ENCODE measurements around the gene KBTBD2. TPM values are rescaled to one million over a fixed set of nuclear protein-coding genes. Genes with fewer than 3 reads are reported as not detected.
"Not testable (repeated sequence)": the region's sequence is repeated elsewhere in the genome, so short reads cannot be mapped to it uniquely, and the experiment has no call there.

The KBTBD2 gene
- polyA plus RNA-seq, 2 of the 4 experiments (the other 2 are of a cell fraction), result 24.2 to 43.0 TPM

DNA sequence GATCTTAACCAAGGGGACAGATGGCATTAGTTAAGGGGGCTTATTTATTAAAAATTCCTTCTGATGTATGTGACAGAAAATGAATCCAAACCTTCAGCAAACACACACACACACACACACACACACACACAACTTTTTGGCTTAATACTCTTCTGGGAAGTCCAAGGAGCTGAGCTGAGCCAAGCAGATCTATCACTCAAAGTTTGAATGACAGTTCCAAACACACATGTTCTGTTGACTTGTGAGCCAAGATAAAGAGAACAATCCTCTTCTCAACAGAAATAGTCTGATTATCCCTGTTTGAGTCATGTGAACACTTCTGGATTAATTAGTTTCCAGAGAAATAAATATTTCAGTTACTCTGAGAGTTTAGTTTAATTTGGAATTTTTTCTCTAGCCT, 31.5 kb downstream of the KBTBD2 start:
- no peak overlapping the region for H3K4me2 ChIP-seq
- no peaks in the 10 kb centered on the region for H3K9me3 ChIP-seq
- DNase-seq (ENCODE audit: low read depth in 1 of 2, low spot score in 1 of 2) (no peak), FAIRE-seq (no peak), ATAC-seq (no peak)
- TF ChIP-seq POLR2AphosphoS2 (conservative IDR thresholded peaks at IDR 0.05; ENCODE audit: low read length), result no peak
- no peak for TF ChIP-seq BHLHE40 (IDR thresholded peaks at IDR 0.05; ENCODE audit: low read depth, low read length)
- no peak for TF ChIP-seq POLR2A (IDR thresholded peaks at IDR 0.05; ENCODE audit: low read length)
- no peak for TF ChIP-seq SMC3 (IDR thresholded peaks at IDR 0.05)
- no peak for TF ChIP-seq FOXS1 (CRISPR knock-in tag; IDR thresholded peaks at IDR 0.05)
- TF ChIP-seq, protein P1, sequence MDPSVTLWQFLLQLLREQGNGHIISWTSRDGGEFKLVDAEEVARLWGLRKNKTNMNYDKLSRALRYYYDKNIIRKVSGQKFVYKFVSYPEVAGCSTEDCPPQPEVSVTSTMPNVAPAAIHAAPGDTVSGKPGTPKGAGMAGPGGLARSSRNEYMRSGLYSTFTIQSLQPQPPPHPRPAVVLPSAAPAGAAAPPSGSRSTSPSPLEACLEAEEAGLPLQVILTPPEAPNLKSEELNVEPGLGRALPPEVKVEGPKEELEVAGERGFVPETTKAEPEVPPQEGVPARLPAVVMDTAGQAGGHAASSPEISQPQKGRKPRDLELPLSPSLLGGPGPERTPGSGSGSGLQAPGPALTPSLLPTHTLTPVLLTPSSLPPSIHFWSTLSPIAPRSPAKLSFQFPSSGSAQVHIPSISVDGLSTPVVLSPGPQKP (IDR thresholded peaks at IDR 0.05; ENCODE audit: low read depth, low read length), result no peak
- TF ChIP-seq HOXB5 (CRISPR knock-in tag; IDR thresholded peaks at IDR 0.05), result no peak
- TF ChIP-seq, protein P2, sequence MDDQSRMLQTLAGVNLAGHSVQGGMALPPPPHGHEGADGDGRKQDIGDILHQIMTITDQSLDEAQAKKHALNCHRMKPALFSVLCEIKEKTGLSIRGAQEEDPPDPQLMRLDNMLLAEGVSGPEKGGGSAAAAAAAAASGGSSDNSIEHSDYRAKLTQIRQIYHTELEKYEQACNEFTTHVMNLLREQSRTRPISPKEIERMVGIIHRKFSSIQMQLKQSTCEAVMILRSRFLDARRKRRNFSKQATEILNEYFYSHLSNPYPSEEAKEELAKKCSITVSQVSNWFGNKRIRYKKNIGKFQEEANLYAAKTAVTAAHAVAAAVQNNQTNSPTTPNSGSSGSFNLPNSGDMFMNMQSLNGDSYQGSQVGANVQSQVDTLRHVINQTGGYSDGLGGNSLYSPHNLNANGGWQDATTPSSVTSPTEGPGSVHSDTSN (IDR thresholded peaks at IDR 0.05), result no peak
- ChIA-PET POLR2A (no interaction called here), CTCF (no interaction called here)
- H3K4me3 ChIP-seq, result no peak overlapping the region
- no peaks in the 10 kb centered on the region for H3K4me1 ChIP-seq
- no peak overlapping the region for H3K27ac ChIP-seq

DNA sequence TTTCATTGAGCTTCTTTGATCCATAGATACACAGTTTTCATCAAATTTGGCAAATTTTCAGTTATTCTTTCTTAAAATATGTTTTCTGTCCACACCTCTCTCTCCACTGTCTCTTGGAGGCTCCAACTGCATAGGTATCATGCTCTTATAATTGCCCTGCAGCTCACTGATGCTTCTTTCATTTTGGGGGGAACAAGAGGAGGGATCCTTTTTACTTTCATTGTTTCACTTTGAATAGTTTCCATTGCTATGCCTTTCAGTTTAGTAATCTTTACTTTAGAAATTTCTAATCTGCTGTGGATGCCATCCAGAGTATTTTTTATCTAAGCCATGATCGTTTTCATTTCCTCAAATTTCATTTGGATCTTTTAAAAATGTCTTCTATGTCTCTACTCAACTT, 32.9 kb downstream of the KBTBD2 start:
- FAIRE-seq, result no peak
- TF ChIP-seq BHLHE40 (IDR thresholded peaks at IDR 0.05; ENCODE audit: low read depth, low read length), result no peak
- no peak for ATAC-seq
- Histone ChIP-seq H3K4me2 (no peak overlapping the region), H3K9me3 (no peaks in the 10 kb centered on the region), H3K4me1 (no peaks in the 10 kb centered on the region), H3K27ac (no peak overlapping the region), H3K4me3 (no peak overlapping the region)
- WGBS (ENCODE audit: missing lambda C conversion rate), result 12% methylated on average over 1 of the region's 1 CpG
- DNase-seq (ENCODE audit: low read depth in 1 of 2, low spot score in 1 of 2), result no peak
- CTCF ChIA-PET, result interaction anchor here (1.2 to 1.8 kb wide), 2 partner anchors 9 to 12 kb away, joined by 3 to 8 read pairs; no protein-coding TSS in a partner anchor
- POLR2A ChIA-PET, result no interaction called here

DNA sequence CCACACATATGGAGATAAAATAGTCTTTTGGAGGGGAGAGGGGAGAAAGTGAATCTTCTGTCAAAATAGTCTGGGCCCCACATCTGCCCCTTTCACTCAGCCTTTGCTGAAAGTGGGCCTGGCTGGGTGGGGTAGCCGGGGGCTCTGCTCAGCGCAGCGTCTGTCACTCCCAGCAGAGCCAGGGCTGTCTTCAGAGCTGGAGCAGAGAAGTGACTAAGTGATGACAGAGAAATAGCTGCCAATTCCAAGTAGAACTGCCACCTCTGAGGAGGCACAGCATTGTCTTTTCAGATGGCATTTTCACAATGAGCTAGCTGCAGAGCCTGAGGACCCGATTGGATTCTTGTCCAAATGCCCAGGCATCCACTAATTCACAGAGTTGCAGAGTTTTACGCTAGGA, 34.5 kb downstream of the KBTBD2 start:
- DNase-seq (ENCODE audit: low read depth in 1 of 2, low spot score in 1 of 2); H3K4me2 ChIP-seq; POLR2A ChIA-PET; FAIRE-seq; CTCF ChIA-PET; ATAC-seq; H3K4me1 ChIP-seq; H3K4me3 ChIP-seq; H3K27ac ChIP-seq; H3K9me3 ChIP-seq: not testable (repeated sequence)
- WGBS (ENCODE audit: missing lambda C conversion rate), result 90% methylated on average over 5 of the region's 5 CpGs

DNA sequence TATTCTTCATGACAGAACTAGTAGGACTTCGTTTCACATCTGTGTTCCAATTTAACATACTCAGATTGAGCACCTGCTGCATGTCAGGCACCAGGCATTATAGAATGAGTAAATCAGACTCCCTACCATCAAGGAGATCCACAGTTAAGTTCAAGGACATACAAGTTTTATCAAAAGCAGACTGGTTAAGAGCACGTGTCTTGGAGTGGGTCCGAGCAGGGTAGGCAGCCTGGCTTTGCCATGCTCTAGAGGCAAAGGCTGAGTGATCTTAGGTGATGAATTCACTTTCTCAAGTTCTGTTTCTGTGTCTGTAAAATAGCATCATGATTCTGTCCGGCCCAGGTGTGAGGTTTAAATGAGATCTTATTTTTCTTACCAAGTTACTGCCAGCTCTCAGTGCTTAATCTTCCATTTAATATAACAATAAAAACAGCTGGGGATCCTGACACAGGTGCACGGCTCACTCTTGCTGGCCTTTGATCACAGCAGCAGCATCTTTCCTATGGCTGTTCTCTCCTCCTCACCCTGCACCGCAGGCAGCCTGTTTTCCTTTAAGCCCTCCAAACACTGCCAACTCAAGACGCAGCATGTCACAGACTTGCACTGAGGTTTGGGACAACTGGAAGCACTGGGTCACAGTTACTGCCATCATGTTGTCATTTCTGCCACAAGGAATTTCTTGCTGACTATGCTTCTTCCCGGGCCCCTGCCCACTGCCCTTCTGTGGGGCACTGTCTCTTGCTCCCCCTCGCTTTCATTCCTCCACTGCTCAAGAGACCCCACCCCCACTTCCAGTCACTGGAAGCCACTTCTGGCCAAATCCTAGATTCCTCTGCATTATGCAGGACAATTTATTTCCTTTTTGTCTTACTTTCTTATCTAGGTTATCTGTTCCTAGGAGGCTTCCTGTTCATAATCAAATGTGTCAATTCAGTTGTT, 35.5 kb downstream of the KBTBD2 start:
- POLR2A ChIA-PET, FAIRE-seq: not testable (repeated sequence)
- CTCF ChIA-PET, result interaction anchor here (0.9 to 2.1 kb wide), 2 partner anchors 9 to 87 kb away, joined by 3 to 6 read pairs; no protein-coding TSS in a partner anchor

DNA sequence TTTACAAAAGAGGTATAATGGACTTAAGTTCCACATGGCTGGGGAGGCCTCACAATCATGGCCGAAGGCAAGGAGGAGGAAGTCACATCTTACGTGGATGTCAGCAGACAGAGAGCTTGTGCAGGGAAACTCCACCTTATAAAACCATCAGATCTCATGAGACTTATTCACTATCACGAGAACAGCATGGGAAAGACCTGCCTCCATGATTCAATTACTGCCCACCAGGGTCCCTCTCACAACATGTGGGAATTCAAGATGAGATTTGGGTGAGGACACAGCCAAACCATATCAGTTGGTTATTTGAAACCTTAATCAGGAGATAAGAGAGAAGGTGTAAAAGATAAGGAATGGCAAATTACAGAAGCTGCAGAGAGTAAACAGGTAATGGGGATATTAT, 40.9 kb downstream of the KBTBD2 start:
- H3K27ac ChIP-seq; DNase-seq (ENCODE audit: low read depth in 1 of 2, low spot score in 1 of 2); FAIRE-seq; H3K4me1 ChIP-seq; H3K4me2 ChIP-seq; POLR2A ChIA-PET; H3K9me3 ChIP-seq; ATAC-seq; CTCF ChIA-PET; H3K4me3 ChIP-seq: not testable (repeated sequence)
- 83% methylated on average over 3 of the region's 3 CpGs for WGBS (ENCODE audit: missing lambda C conversion rate)

More for the DNA sequence above, 35.5 kb downstream of the KBTBD2 start:
- H3K4me2 ChIP-seq; H3K4me3 ChIP-seq; H3K27ac ChIP-seq; H3K9me3 ChIP-seq; DNase-seq (ENCODE audit: low read depth in 1 of 2, low spot score in 1 of 2); ATAC-seq; H3K4me1 ChIP-seq: not testable (repeated sequence)
- WGBS (ENCODE audit: missing lambda C conversion rate), result 65% methylated on average over 9 of the region's 9 CpGs

DNA sequence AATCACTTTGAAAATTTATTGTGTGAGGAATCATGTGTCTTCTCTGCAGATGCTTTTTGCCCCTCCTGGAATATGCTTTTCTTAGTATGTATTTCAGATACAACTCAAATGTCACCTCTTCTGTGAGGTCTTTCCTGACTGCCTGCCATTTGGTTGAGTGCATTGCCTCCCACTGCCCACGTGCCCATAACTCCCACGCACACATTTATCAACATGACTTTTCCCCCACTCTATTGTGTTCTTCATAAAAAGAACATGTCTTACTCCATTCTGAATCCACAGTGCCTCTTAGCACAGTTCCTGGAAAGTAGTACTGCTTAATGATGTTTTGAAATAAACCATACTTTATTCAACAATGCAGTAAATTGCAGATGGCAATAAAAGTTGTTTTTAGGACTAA, 42.9 kb downstream of the KBTBD2 start:
- H3K4me2 ChIP-seq; ATAC-seq; H3K9me3 ChIP-seq; H3K4me3 ChIP-seq; CTCF ChIA-PET; H3K4me1 ChIP-seq; POLR2A ChIA-PET; H3K27ac ChIP-seq; FAIRE-seq; DNase-seq (ENCODE audit: low read depth in 1 of 2, low spot score in 1 of 2): not testable (repeated sequence)
- 73% methylated on average over 2 of the region's 2 CpGs for WGBS (ENCODE audit: missing lambda C conversion rate)
